ENCODE measurements around the gene METTL16.

DNA sequence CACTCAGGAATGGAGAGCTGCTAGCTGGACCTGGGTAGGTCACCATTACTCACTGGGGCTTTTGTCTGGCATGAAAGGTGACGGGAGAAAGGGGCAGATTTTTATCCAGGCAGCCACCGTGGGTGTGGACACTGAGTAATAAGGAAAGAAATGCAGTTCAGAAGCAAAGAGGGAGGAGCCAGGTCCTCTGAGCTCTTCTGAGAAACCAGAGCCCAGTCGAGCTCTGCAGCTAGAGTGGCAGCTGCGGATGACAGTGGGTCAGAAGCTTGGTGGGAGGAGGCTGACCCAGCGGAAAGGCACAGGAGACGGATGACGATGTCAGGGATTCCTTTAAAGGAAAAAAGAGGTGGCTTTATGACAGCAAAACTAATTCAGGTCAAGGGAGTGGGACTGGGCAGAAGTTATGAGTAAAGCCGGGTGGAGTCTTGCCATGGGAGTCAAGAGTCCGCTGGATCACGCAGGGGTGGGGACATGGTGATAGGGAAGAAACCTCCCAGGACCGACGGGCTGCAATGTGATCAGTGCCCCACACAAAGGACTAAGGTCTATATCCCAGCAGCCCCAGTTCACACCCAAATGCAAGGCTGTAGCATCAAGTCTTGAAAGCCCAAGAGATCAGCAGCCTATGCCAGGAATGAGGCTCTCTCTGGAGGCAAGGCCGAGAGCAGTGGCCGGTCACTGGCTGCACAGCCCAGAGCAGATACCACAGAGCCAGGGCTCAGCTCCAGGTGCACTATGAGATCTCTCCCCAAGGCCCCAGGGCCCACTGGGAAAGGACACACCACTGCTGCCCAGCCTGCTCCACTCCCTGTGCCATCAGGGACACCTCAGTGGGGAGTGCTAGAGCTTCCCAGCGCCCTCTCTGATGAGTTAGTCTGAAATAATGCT lies 104.5 kb downstream of the METTL16 start:
- TF ChIP-seq, protein P1, sequence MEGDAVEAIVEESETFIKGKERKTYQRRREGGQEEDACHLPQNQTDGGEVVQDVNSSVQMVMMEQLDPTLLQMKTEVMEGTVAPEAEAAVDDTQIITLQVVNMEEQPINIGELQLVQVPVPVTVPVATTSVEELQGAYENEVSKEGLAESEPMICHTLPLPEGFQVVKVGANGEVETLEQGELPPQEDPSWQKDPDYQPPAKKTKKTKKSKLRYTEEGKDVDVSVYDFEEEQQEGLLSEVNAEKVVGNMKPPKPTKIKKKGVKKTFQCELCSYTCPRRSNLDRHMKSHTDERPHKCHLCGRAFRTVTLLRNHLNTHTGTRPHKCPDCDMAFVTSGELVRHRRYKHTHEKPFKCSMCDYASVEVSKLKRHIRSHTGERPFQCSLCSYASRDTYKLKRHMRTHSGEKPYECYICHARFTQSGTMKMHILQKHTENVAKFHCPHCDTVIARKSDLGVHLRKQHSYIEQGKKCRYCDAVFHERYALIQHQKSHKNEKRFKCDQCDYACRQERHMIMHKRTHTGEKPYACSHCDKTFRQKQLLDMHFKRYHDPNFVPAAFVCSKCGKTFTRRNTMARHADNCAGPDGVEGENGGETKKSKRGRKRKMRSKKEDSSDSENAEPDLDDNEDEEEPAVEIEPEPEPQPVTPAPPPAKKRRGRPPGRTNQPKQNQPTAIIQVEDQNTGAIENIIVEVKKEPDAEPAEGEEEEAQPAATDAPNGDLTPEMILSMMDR (conservative IDR thresholded peaks at IDR 0.05; ENCODE audit: low read depth, low read length): no peak
- no peak; the same call in 1 of the 2 replicates for TF ChIP-seq POLR2A (IDR thresholded peaks at IDR 0.05; ENCODE audit: low read depth, low read length)
- 0 out of 2 replicates have a peak, but pooled peaks have one; percentile 42 for TF ChIP-seq FOS (IDR thresholded peaks at IDR 0.05; ENCODE audit: low read depth, low read length)
- TF ChIP-seq CEBPB (IDR thresholded peaks at IDR 0.05; ENCODE audit: low read depth, low read length): no peak
- no peak for TF ChIP-seq MXI1 (IDR thresholded peaks at IDR 0.05; ENCODE audit: borderline replicate concordance, low read depth, low read length)
